K562 (cell line): ENCODE results near the gene DCAF15. TPM values are rescaled to one million over a fixed set of nuclear protein-coding genes. Genes with fewer than 3 reads are reported as not detected.

Experiments
- ATAC-seq: fragments of 200-7000 bp; cut with Tn5 transposase; 3 replicates; pipeline ENCODE4 v1.9.1; 2020; ENCODE audit warnings: moderate library complexity
- BruUV-seq: library from RNA; stranded (reverse); fragments of 400-500 nt; replicated peaks from 2 replicates; lab custom pipeline; 2021; lab: Mats Ljungman, UMichigan
- CTCF ChIA-PET: fragments of 300-600 bp; formaldehyde crosslinking; extraction: SDS; loops from one replicate; lab custom pipeline; 2021; ENCODE audit warnings: low intra/inter-chr PET ratio; lab: Yijun Ruan, JAX
- POLR2A ChIA-PET: fragments of 300-600, 350-650 bp; sonication (Branson Sonifier 250); formaldehyde crosslinking; extraction: SDS; loops from one replicate; lab custom pipeline; 2021; ENCODE audit warnings: antibody characterized with exemption, inconsistent platforms; lab: Yijun Ruan, JAX
- DNase-seq, 4 experiments: peaks; one replicate each; pipeline versions ENCODE4 v3.0.0 to v3.0.0-alpha.2; 2011 to 2018; ENCODE audit warnings: low spot score in 3 of 4, mixed read lengths in 3 of 4; ENCODE audit errors: extremely low read depth in 1 of 4
- FAIRE-seq: peaks from 2 replicates; lab custom pipeline; 2011; peaks lifted over from hg19 to GRCh38; lab: Jason Lieb, UNC
- H2AFZ ChIP-seq: 2 replicates; pipeline ENCODE4 v1.6.0; 2011; ENCODE audit warnings: low read depth, low read length, control low read depth, inconsistent platforms
- H3K27ac ChIP-seq: fragments of 200-600 bp; 3 replicates; pipeline ENCODE4 v1.8.0; 2011; ENCODE audit warnings: low read depth, mild to moderate bottlenecking, control low read depth, inconsistent platforms, low read length, moderate library complexity, mixed read lengths; ENCODE audit errors: extremely low read depth
- H3K27me3 ChIP-seq, 2 experiments: fragments of 300-600 bp in 1 of 2; 2 replicates in 1 of 2; 3 replicates in 1 of 2; pipeline versions ENCODE4 v1.6.0 to v1.8.0; 2011; ENCODE audit warnings: inconsistent platforms in 2 of 2, low read length in 2 of 2, mild to moderate bottlenecking in 1 of 2, mixed read lengths in 1 of 2, moderate library complexity in 1 of 2; ENCODE audit not compliant: control insufficient read depth in 2 of 2, insufficient read depth in 2 of 2
- H3K36me3 ChIP-seq: fragments of 300-600 bp; 3 replicates; pipeline ENCODE4 v1.8.0; 2011; ENCODE audit warnings: mild to moderate bottlenecking, low read length, inconsistent platforms; ENCODE audit not compliant: control insufficient read depth, insufficient read depth
- H3K4me1 ChIP-seq, 2 experiments: fragments of 200-600 bp in 1 of 2; replicated peaks in 1 of 2; 2 replicates in 1 of 2; 3 replicates in 1 of 2; pipeline versions ENCODE4 v1.5.1 to v1.8.0; 2011; ENCODE audit warnings: inconsistent platforms in 2 of 2, low read length in 2 of 2, mild to moderate bottlenecking in 1 of 2, mixed read lengths in 1 of 2, moderate library complexity in 1 of 2; ENCODE audit not compliant: control insufficient read depth in 2 of 2, insufficient read depth in 2 of 2
- H3K4me2 ChIP-seq: 2 replicates; pipeline ENCODE4 v1.6.1; 2011; ENCODE audit warnings: low read length, control low read depth, inconsistent platforms, mixed read lengths; ENCODE audit not compliant: insufficient read depth
- H3K4me3 ChIP-seq: fragments of 200-600 bp; sonication (generic), shearing (Covaris generic); 2 replicates; pipeline ENCODE4 v1.5.1; 2016; ENCODE audit warnings: control low read depth, inconsistent platforms
- H3K79me2 ChIP-seq: fragments of 200-600 bp; 3 replicates; pipeline ENCODE4 v1.8.0; 2011; ENCODE audit warnings: low read length, inconsistent platforms; ENCODE audit not compliant: control insufficient read depth, insufficient read depth
- H3K9ac ChIP-seq, 2 experiments: 2 replicates each; pipeline versions ENCODE4 v1.6.0 to v1.6.1; 2011; ENCODE audit warnings: low read depth in 2 of 2, low read length in 2 of 2, control low read depth in 1 of 2, inconsistent platforms in 1 of 2, mild to moderate bottlenecking in 1 of 2, mixed read lengths in 1 of 2; ENCODE audit not compliant: insufficient read depth in 1 of 2
- H3K9me1 ChIP-seq: one replicate; pipeline ENCODE4 v1.6.0; 2011; ENCODE audit warnings: inconsistent platforms, mild to moderate bottlenecking, low read length, moderate library complexity; ENCODE audit not compliant: control insufficient read depth, insufficient read depth
- H3K9me3 ChIP-seq: replicated peaks from 2 replicates; pipeline ENCODE4 v1.5.1; 2011; ENCODE audit warnings: low read depth, low read length, inconsistent platforms; ENCODE audit not compliant: control insufficient read depth, insufficient read depth
- H4K20me1 ChIP-seq: replicated peaks from 2 replicates; pipeline ENCODE4 v1.6.1; 2011; ENCODE audit warnings: low read length, inconsistent platforms, mixed read lengths; ENCODE audit not compliant: control insufficient read depth, insufficient read depth
- ADNP ChIP-seq: fragments of 200-800 bp; sonication (Bioruptor generic); IDR thresholded peaks from 2 replicates; pipeline ENCODE4 v1.6.1; 2016; ENCODE audit warnings: missing genetic modification characterization, missing compliant biosample characterization
- BCOR ChIP-seq: fragments of 450-650 bp; IDR thresholded peaks from 2 replicates; pipeline ENCODE4 v1.6.1; 2016
- CBX1 ChIP-seq: sonication (generic); IDR thresholded peaks from 2 replicates; pipeline ENCODE4 v1.6.1; 2016; ENCODE audit warnings: antibody characterized with exemption, low read depth, mild to moderate bottlenecking
- HDAC1 ChIP-seq, 2 experiments: fragments of 450-650 bp; IDR thresholded peaks; 2 replicates each; pipeline ENCODE4 v1.6.1; 2016 to 2017; ENCODE audit warnings: inconsistent platforms in 1 of 2, mild to moderate bottlenecking in 1 of 2, moderate library complexity in 1 of 2
- HDAC2 ChIP-seq: fragments of 450-650 bp; IDR thresholded peaks from 2 replicates; pipeline ENCODE4 v1.6.1; 2016; ENCODE audit warnings: mild to moderate bottlenecking
- KDM1A ChIP-seq, 2 experiments: fragments of 450-650 bp; IDR thresholded peaks; 2 replicates each; pipeline ENCODE4 v1.6.1; 2016; ENCODE audit warnings: mild to moderate bottlenecking in 2 of 2
- KHSRP ChIP-seq: fragments of 450-650 bp; IDR thresholded peaks from 2 replicates; pipeline ENCODE4 v1.6.1; 2017
- PHF8 ChIP-seq: fragments of 200-600 bp; sonication (generic); IDR thresholded peaks from 2 replicates; pipeline ENCODE4 v1.6.1; 2012; ENCODE audit warnings: mixed run types, mild to moderate bottlenecking, inconsistent platforms, low read length, moderate library complexity, borderline replicate concordance
- POU5F1 ChIP-seq: fragments of 150-350 bp; IDR thresholded peaks from 2 replicates; pipeline ENCODE4 v1.6.1; 2014; ENCODE audit warnings: borderline replicate concordance, low read length, low read depth, mild to moderate bottlenecking; ENCODE audit not compliant: partially characterized antibody
- PTBP1 ChIP-seq: fragments of 200-400 bp; formaldehyde crosslinking; IDR thresholded peaks from 2 replicates; pipeline ENCODE4 v1.6.1; 2017; ENCODE audit warnings: low read depth, low read length
- RBFOX2 ChIP-seq: fragments of 200-400 bp; formaldehyde crosslinking; IDR thresholded peaks from 2 replicates; pipeline ENCODE4 v1.6.1; 2017; ENCODE audit warnings: low read depth, mild to moderate bottlenecking, low read length, moderate library complexity
- RBM25 ChIP-seq: fragments of 200-400 bp; formaldehyde crosslinking; IDR thresholded peaks from 2 replicates; pipeline ENCODE4 v1.6.1; 2018; ENCODE audit warnings: low read length, low read depth, moderate library complexity; ENCODE audit not compliant: severe bottlenecking
- RCOR1 ChIP-seq, 2 experiments: IDR thresholded peaks; 2 replicates each; pipeline ENCODE4 v1.6.1; 2012; ENCODE audit warnings: low read depth in 2 of 2, low read length in 2 of 2, borderline replicate concordance in 1 of 2, improper control_type of control experiment in 1 of 2
- SMARCA5 ChIP-seq: fragments of 450-650 bp; IDR thresholded peaks from 2 replicates; pipeline ENCODE4 v1.6.1; 2016
- ZNF707 ChIP-seq: fragments of 250-450 bp; sonication (Bioruptor Pico); conservative IDR thresholded peaks from 2 replicates; pipeline ENCODE4 v1.8.0; 2022; ENCODE audit warnings: inconsistent platforms, mild to moderate bottlenecking, moderate library complexity
- WGBS: fragments of 100-300 bp; shearing (Covaris generic); methylation state at CpG from one replicate; pipeline ENCODE4 v1.1.6; 2016; ENCODE audit warnings: low coverage, mixed read lengths; ENCODE audit not compliant: insufficient coverage; ENCODE audit errors: missing lambda C conversion rate; 5-methylcytosine and 5-hydroxymethylcytosine counted together
- in situ Hi-C: fragments of 300-500 bp; cut with MboI; formaldehyde crosslinking; loops from 4 replicates; pipeline ENCODE4 v1.15.0; 2018; ENCODE audit warnings: inconsistent platforms, mixed read lengths
- intact Hi-C: fragments of 100-400 bp; cut with micrococcal nuclease; formaldehyde crosslinking; loops from 2 replicates; pipeline ENCODE4 v1.14.2; 2022
- polyA plus RNA-seq, 8 experiments: library from polyadenylated mRNA; depleted of rRNA in 4 of 8; stranded (reverse) in 5 of 8; unstranded in 3 of 8; fragments of >200 nt; fragmentation: Nextera tagmentation in 2 of 8; fragmentation: Illumina TruSeq in 1 of 8; extraction: Ambion mirVana in 2 of 8; extraction: Trizol in 1 of 8; gene quantifications; 2 replicates each; pipeline versions ENCODE4 v1.2.1 to v1.2.3, GENCODE V29; 2011 to 2014; ENCODE audit warnings: inconsistent platforms in 1 of 8, missing spikeins in 1 of 8
- total RNA-seq, 7 experiments: library from RNA; depleted of rRNA in 6 of 7; stranded (reverse); fragments of >200 nt in 6 of 7; fragmentation: Illumina TruSeq in 2 of 7; extraction: Trizol in 2 of 7; gene quantifications; 2 replicates each; pipeline versions ENCODE4 v1.2.1 to v1.2.3, GENCODE V29; 2011 to 2021; ENCODE audit warnings: low replicate concordance in 1 of 7
- TF ChIP-seq, protein P1 (sequence below): sonication (generic); formaldehyde crosslinking; IDR thresholded peaks from 2 replicates; pipeline ENCODE4 v1.8.0; 2022; ENCODE audit warnings: missing genetic modification reagents, mild to moderate bottlenecking, moderate library complexity, borderline replicate concordance
- TF ChIP-seq, protein P2 (sequence below): sonication (generic); formaldehyde crosslinking; IDR thresholded peaks from 2 replicates; pipeline ENCODE4 v1.8.1; 2023; ENCODE audit warnings: mild to moderate bottlenecking, missing genetic modification reagents, moderate library complexity
- TF ChIP-seq, protein P3 (sequence below): sonication (generic); formaldehyde crosslinking; IDR thresholded peaks from 2 replicates; pipeline ENCODE4 v1.8.1; 2023; ENCODE audit warnings: mild to moderate bottlenecking, missing genetic modification reagents

DCAF15 gene
- total and polyA plus RNA-seq, 9 of the 15 experiments (the other 6 are each of a cell fraction or from before 2014, with no cell fraction given), result 0.17 to 68.5 (median 27.7) TPM

DNA sequence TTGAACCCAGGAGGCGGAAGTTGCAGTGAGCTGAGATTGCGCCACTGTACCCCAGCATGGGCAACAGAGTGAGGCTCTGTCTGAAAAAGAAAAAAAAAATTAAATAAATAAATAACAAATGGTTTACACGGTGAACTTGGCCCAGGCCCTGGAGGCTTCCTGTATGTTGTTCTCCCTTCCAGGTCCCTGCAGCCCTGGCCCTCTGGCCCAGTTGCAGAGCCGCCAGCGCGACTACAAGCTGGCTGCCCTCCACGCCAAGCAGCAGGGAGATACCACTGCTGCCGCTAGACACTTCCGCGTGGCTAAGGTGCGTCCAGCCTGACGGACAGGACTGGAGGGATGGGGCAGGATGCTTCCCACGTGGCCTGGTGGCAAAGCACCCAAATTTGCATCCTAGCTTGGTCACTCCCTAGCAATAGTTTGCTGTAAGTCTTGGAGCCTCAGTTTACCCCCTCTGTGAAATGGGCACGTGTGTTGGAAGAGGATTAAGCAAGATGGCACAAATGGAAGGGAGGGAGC, 34.4 kb upstream of the DCAF15 start:
- no peak for FAIRE-seq
- H3K9me3 ChIP-seq, result peaks cover 6% of the 10 kb centered on the region
- WGBS, result 81% methylated on average over 12 of the region's 14 CpGs
- no TSS peak for BruUV-seq
- no peak for ATAC-seq
- no peak overlapping the region for H3K4me3 ChIP-seq
- no peak overlapping the region for H3K9ac ChIP-seq
- H3K4me2 ChIP-seq, result no peak overlapping the region
- in situ Hi-C loops, result no loop called here
- peaks cover 68% of the 10 kb centered on the region for H3K36me3 ChIP-seq
- H3K27ac ChIP-seq, result no peak overlapping the region
- no peaks in the 10 kb centered on the region; a peak in 1 of 5 replicates for H3K27me3 ChIP-seq
- ChIA-PET POLR2A (interaction anchor here (1.6 kb wide), 1 partner anchor 18 kb away, joined by 9 read pairs; no protein-coding TSS in a partner anchor), CTCF (no interaction called here)
- intact Hi-C loops, result no loop called here
- peak; percentile 83 for TF ChIP-seq ADNP (tag)
- TF ChIP-seq PHF8, result no peak
- TF ChIP-seq, protein P1, sequence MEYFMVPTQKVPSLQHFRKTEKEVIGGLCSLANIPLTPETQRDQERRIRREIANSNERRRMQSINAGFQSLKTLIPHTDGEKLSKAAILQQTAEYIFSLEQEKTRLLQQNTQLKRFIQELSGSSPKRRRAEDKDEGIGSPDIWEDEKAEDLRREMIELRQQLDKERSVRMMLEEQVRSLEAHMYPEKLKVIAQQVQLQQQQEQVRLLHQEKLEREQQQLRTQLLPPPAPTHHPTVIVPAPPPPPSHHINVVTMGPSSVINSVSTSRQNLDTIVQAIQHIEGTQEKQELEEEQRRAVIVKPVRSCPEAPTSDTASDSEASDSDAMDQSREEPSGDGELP (CRISPR knock-in tag), result no peak
- TF ChIP-seq RCOR1 (IDR thresholded peaks at IDR 0.05; ENCODE audit: borderline replicate concordance in 1 of 2, low read depth in 2 of 2, low read length in 2 of 2), result peak in 1 of 2 experiments; percentile 77; a peak in 2 of 4 replicates
- 0 out of 2 replicates have a peak, but pooled peaks have one; percentile 3 for TF ChIP-seq RBFOX2
- TF ChIP-seq POU5F1, result no peak
- TF ChIP-seq, protein P2, sequence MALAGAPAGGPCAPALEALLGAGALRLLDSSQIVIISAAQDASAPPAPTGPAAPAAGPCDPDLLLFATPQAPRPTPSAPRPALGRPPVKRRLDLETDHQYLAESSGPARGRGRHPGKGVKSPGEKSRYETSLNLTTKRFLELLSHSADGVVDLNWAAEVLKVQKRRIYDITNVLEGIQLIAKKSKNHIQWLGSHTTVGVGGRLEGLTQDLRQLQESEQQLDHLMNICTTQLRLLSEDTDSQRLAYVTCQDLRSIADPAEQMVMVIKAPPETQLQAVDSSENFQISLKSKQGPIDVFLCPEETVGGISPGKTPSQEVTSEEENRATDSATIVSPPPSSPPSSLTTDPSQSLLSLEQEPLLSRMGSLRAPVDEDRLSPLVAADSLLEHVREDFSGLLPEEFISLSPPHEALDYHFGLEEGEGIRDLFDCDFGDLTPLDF (CRISPR knock-in tag), result no peak
- no peak for TF ChIP-seq ZNF707 (CRISPR knock-in tag)
- no peak for TF ChIP-seq KHSRP
- peak; percentile 66; the same call in 1 of the 2 replicates for TF ChIP-seq PTBP1
- peak; percentile 68; the same call in 1 of the 2 replicates for TF ChIP-seq HDAC2
- peak; percentile 56 to 83 for TF ChIP-seq KDM1A (IDR thresholded peaks at IDR 0.05)
- peak; percentile 55; the same call in 1 of the 2 replicates for TF ChIP-seq SMARCA5
- peak; percentile 88; the same call in 1 of the 2 replicates for TF ChIP-seq CBX1
- TF ChIP-seq BCOR, result peak; percentile 97
- TF ChIP-seq RBM25, result peak; percentile 94
- TF ChIP-seq HDAC1 (IDR thresholded peaks at IDR 0.05), result 0 out of 4 replicates have a peak, but pooled peaks of 1 of the 2 experiments have one; percentile 39
- TF ChIP-seq, protein P3, sequence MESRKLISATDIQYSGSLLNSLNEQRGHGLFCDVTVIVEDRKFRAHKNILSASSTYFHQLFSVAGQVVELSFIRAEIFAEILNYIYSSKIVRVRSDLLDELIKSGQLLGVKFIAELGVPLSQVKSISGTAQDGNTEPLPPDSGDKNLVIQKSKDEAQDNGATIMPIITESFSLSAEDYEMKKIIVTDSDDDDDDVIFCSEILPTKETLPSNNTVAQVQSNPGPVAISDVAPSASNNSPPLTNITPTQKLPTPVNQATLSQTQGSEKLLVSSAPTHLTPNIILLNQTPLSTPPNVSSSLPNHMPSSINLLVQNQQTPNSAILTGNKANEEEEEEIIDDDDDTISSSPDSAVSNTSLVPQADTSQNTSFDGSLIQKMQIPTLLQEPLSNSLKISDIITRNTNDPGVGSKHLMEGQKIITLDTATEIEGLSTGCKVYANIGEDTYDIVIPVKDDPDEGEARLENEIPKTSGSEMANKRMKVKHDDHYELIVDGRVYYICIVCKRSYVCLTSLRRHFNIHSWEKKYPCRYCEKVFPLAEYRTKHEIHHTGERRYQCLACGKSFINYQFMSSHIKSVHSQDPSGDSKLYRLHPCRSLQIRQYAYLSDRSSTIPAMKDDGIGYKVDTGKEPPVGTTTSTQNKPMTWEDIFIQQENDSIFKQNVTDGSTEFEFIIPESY (CRISPR knock-in tag), result peak; percentile 73
- no peaks in the 10 kb centered on the region for H3K79me2 ChIP-seq
- H4K20me1 ChIP-seq, result no peaks in the 10 kb centered on the region
- H3K4me1 ChIP-seq, result peaks cover 0 to 19% of the 10 kb centered on the region in 2 experiments; a peak in 1 of 5 replicates
- no peak overlapping the region for H2AFZ ChIP-seq
- peak in 1 of 4 experiments; percentile 11 for DNase-seq
- H3K9me1 ChIP-seq, result peaks cover 3% of the 10 kb centered on the region
